Measurements from ENCODE around the gene CGB2. TPM values are rescaled to one million over a fixed set of nuclear protein-coding genes. Genes with fewer than 3 reads are reported as not detected.

The CGB2 gene
- total RNA-seq, 1 experiment from 2014 or later = not detected

GRCh38 chr19:49006905-49007304 is 24.8 kb upstream of the CGB2 start:
- ChIA-PET CTCF (no interaction called here), POLR2A (ENCODE audit: unreplicated experiment) (interaction anchor here (0.7 kb wide), 1 partner anchor 23 kb away, joined by 3 read pairs; no protein-coding TSS in a partner anchor)
- Histone ChIP-seq H3K4me2 (no peak overlapping the region), H3K36me3 (ENCODE audit: low read depth) (peaks cover 22% of the 10 kb centered on the region; the same call in 1 of the 2 replicates), H3K9me3 (ENCODE audit: insufficient read depth, low read depth) (no peaks in the 10 kb centered on the region), H3K4me1 (replicated peaks; ENCODE audit: insufficient read depth) (no peaks in the 10 kb centered on the region), H3K9me2 (ENCODE audit: insufficient read depth) (no peaks in the 10 kb centered on the region), H3K79me2 (ENCODE audit: low read depth) (no peaks in the 10 kb centered on the region), H3K27ac (no peak overlapping the region), H4K20me1 (ENCODE audit: insufficient read depth) (peaks cover 18% of the 10 kb centered on the region), H3F3A (ENCODE audit: insufficient read depth, low read depth) (peaks cover 9% of the 10 kb centered on the region), H3K27me3 (ENCODE audit: insufficient read depth, low read depth) (no peaks in the 10 kb centered on the region), H2AFZ (no peak overlapping the region), H3K4me3 (no peak overlapping the region)
- no TSS peak for BruUV-seq (replicated peaks)
- TF ChIP-seq CTCF (conservative IDR thresholded peaks at IDR 0.05) (no peak), EZH2 (IDR thresholded peaks at IDR 0.05; ENCODE audit: low read depth) (no peak)
- DNase-seq = no peak
- intact Hi-C loops (cut with micrococcal nuclease; ENCODE audit: unreplicated experiment) = no loop called here

GRCh38 chr19:49009828-49010227 is 21.9 kb upstream of the CGB2 start:
- BruUV-seq (replicated peaks) = no TSS peak
- Histone ChIP-seq H3K27ac (no peak overlapping the region), H3K4me1 (replicated peaks; ENCODE audit: insufficient read depth) (no peaks in the 10 kb centered on the region), H3K27me3 (ENCODE audit: insufficient read depth, low read depth) (no peaks in the 10 kb centered on the region), H3K4me3 (no peak overlapping the region), H3F3A (ENCODE audit: insufficient read depth, low read depth) (peaks cover 19% of the 10 kb centered on the region), H3K4me2 (no peak overlapping the region), H4K20me1 (ENCODE audit: insufficient read depth) (peaks cover 8% of the 10 kb centered on the region; the same call in 1 of the 2 replicates), H3K9me2 (ENCODE audit: insufficient read depth) (no peaks in the 10 kb centered on the region), H3K79me2 (ENCODE audit: low read depth) (no peaks in the 10 kb centered on the region), H3K9me3 (ENCODE audit: insufficient read depth, low read depth) (no peaks in the 10 kb centered on the region), H3K36me3 (ENCODE audit: low read depth) (peaks cover 21% of the 10 kb centered on the region; the same call in 1 of the 2 replicates), H2AFZ (no peak overlapping the region)
- ChIA-PET POLR2A (ENCODE audit: unreplicated experiment) (interaction anchor here (0.6 kb wide), 1 partner anchor 618 kb away, joined by 18 read pairs; no protein-coding TSS in a partner anchor), CTCF (no interaction called here)
- no peak for DNase-seq
- TF ChIP-seq CTCF (conservative IDR thresholded peaks at IDR 0.05) (no peak), EZH2 (IDR thresholded peaks at IDR 0.05; ENCODE audit: low read depth) (no peak)
- intact Hi-C loops (cut with micrococcal nuclease; ENCODE audit: unreplicated experiment) = no loop called here

GRCh38 chr19:49010453-49010852 is 21.2 kb upstream of the CGB2 start:
- Histone ChIP-seq H3K4me1 (replicated peaks; ENCODE audit: insufficient read depth) (no peaks in the 10 kb centered on the region), H3F3A (ENCODE audit: insufficient read depth, low read depth) (peaks cover 25% of the 10 kb centered on the region), H3K4me3 (no peak overlapping the region), H3K27ac (no peak overlapping the region), H3K9me3 (ENCODE audit: insufficient read depth, low read depth) (no peaks in the 10 kb centered on the region), H2AFZ (no peak overlapping the region), H3K27me3 (ENCODE audit: insufficient read depth, low read depth) (no peaks in the 10 kb centered on the region), H3K4me2 (no peak overlapping the region), H3K36me3 (ENCODE audit: low read depth) (peaks cover 25% of the 10 kb centered on the region), H3K9me2 (ENCODE audit: insufficient read depth) (no peaks in the 10 kb centered on the region), H4K20me1 (ENCODE audit: insufficient read depth) (peaks cover 8% of the 10 kb centered on the region; the same call in 1 of the 2 replicates), H3K79me2 (ENCODE audit: low read depth) (no peaks in the 10 kb centered on the region)
- no peak for DNase-seq
- CTCF ChIA-PET = no interaction called here
- POLR2A ChIA-PET (ENCODE audit: unreplicated experiment) = no interaction called here
- TF ChIP-seq CTCF (conservative IDR thresholded peaks at IDR 0.05) (no peak), EZH2 (IDR thresholded peaks at IDR 0.05; ENCODE audit: low read depth) (no peak)
- BruUV-seq (replicated peaks) = no TSS peak
- intact Hi-C loops (cut with micrococcal nuclease; ENCODE audit: unreplicated experiment) = no loop called here

Measured in PC-9 (cell line).